Upper lobe of left lung (tissue), 6 donors: Measurements from ENCODE around the gene BBC3. TPM values are rescaled to one million over a fixed set of nuclear protein-coding genes. Genes with fewer than 3 reads are reported as not detected.

Experiments
- ATAC-seq, 2 donors: fragments of 200-7000 bp; cut with Tn5 transposase; one replicate each; pipeline ENCODE4 v1.9.1; 2022; ENCODE audit warnings: mild to moderate bottlenecking in 2 of 2, moderate library complexity in 2 of 2; ENCODE audit not compliant: low FRiP score in 2 of 2
- DNase-seq, 2 donors: peaks; one replicate each; pipeline ENCODE4 v3.0.0-alpha.2; 2019 to 2020
- H3K27ac ChIP-seq, 4 donors: fragments of 200-600 bp; sonication (generic); one replicate each; pipeline ENCODE4 v1.5.1; 2016 to 2019
- H3K27me3 ChIP-seq, 4 donors: fragments of 200-600 bp; sonication (generic); one replicate each; pipeline ENCODE4 v1.5.1; 2017 to 2019
- H3K36me3 ChIP-seq, 4 donors: fragments of 200-600 bp; sonication (generic); one replicate each; pipeline ENCODE4 v1.5.1; 2016 to 2019
- H3K4me1 ChIP-seq, 4 donors: fragments of 200-600 bp; sonication (generic); one replicate each; pipeline ENCODE4 v1.5.1; 2018 to 2019
- H3K4me3 ChIP-seq, 4 donors: fragments of 200-600 bp; sonication (generic); one replicate each; pipeline ENCODE4 v1.5.1; 2017 to 2019; ENCODE audit warnings: mild to moderate bottlenecking in 2 of 4, moderate library complexity in 1 of 4
- H3K9me3 ChIP-seq, 4 donors: fragments of 200-600 bp; sonication (generic); one replicate each; pipeline ENCODE4 v1.5.1; 2018 to 2019
- CTCF ChIP-seq, 6 experiments: fragments of 450-650 bp in 4 of 6; fragments of 200-600 bp in 2 of 6; sonication (generic) in 2 of 6; IDR thresholded peaks; one replicate each; pipeline ENCODE4 v1.5.1; 2016 to 2019; ENCODE audit warnings: antibody characterized with exemption in 6 of 6
- EP300 ChIP-seq, 4 donors: sonication (generic); formaldehyde crosslinking; IDR thresholded peaks; one replicate each; pipeline ENCODE4 v1.5.1; 2017; ENCODE audit warnings: antibody characterized with exemption in 4 of 4, control low read depth in 2 of 4
- POLR2A ChIP-seq, 4 donors: fragments of 450-650 bp; IDR thresholded peaks; one replicate each; pipeline ENCODE4 v1.5.1; 2016 to 2017; ENCODE audit warnings: antibody characterized with exemption in 4 of 4, mild to moderate bottlenecking in 2 of 4
- POLR2AphosphoS5 ChIP-seq, 2 donors: sonication (generic); formaldehyde crosslinking; IDR thresholded peaks; one replicate each; pipeline ENCODE4 v1.5.1; 2017; ENCODE audit warnings: antibody characterized with exemption in 2 of 2
- WGBS, 2 donors: methylation state at CpG; one replicate each; pipeline ENCODE4 v1.1.5; 2017 to 2018; 5-methylcytosine and 5-hydroxymethylcytosine counted together
- total RNA-seq, 6 donors: library from RNA; depleted of rRNA in 4 of 6; stranded (reverse); fragments of >200 nt in 4 of 6; gene quantifications; one replicate each; pipeline versions ENCODE4 v1.1.0 to v1.2.1, GENCODE V29; 2016 to 2021
- donor health status: DM: no; HTN: no; CAD: no; lungs with moderate emphysema.
- donor health status: DM: no; HTN: yes; CAD: no; lungs with severe emphysema.

Gene BBC3
- total RNA-seq, 6 donors from 2014 or later: 7.4 to 29.3 (median 15.9) TPM

DNA sequence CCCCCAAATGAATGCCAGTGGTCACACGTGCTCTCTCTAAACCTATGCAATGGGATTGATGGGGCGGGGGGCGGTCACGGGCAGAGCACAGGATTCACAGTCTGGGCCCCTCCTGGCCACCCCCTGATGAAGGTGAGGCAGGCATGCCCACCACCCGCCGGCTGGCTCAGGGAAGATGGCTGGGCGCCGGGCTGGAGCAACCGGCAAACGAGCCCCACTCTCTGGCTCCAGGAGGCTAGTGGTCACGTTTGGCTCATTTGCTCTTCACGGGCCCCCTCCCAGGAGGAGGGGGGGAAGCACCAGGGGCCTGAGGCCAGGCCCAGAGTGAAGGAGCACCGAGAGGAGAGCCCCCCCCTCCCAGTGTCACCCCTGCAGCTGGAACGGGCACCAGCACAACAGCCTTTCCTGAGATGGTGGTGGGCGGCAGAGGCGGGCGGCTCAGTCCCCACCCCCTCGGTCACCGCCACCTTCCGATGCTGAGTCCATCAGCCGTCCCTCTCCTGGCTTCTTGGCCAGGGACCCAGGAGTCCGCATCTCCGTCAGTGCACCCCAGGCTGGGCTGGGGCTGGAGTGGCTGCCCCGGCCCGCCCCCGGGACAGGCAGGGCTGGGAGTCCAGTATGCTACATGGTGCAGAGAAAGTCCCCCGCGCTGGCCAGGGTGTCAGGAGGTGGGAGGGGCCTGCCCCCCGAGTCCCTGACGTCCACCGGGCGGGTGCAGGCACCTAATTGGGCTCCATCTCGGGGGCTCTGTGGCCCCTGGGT lies 9.7 kb downstream of the BBC3 start:
- H3K9me3 ChIP-seq: no peaks in the 10 kb centered on the region
- H3K27ac ChIP-seq: no peak overlapping the region
- no peak for TF ChIP-seq POLR2AphosphoS5 (IDR thresholded peaks at IDR 0.05)
- TF ChIP-seq CTCF (IDR thresholded peaks at IDR 0.05): no peak
- TF ChIP-seq EP300 (IDR thresholded peaks at IDR 0.05): no peak
- no peak for TF ChIP-seq POLR2A (IDR thresholded peaks at IDR 0.05)
- DNase-seq (peak in 1 of 2 donors; percentile 61), ATAC-seq (no peak)
- no peak overlapping the region for H3K4me3 ChIP-seq
- H3K4me1 ChIP-seq: peaks cover 8 to 10% (median 9%) of the 10 kb centered on the region in 4 donors
- no peaks in the 10 kb centered on the region for H3K27me3 ChIP-seq
- H3K36me3 ChIP-seq: peaks cover 0 to 34% (median 22%) of the 10 kb centered on the region in 4 donors
- 90 to 100% methylated on average over 1 to 33 of the region's 33 CpGs for WGBS, 2 donors

DNA sequence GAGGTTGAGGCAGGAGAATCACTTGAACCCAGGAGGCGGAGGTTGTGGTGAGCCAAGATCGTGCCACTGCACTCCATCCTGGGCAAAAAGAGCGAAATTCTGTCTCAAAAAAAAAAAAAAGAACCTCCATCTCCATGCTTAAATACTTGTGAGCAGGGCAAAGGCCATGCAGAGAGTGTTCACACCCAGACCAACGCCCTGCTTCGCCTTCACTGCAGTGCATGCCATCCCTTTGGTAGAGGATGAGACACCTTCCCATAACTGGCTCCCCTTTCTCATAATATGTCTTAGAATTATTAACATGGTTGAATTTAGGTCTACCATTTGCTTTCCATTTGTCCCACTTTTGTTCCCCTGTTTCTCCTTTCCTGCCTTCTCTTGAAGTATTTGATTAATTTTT lies 15.4 kb downstream of the BBC3 start:
- H3K27ac ChIP-seq: no peak overlapping the region
- 94 to 98% methylated on average over 5 of the region's 5 CpGs for WGBS, 2 donors

GRCh38 chr19:47210689-47211316 lies 20.2 kb downstream of the BBC3 start:
- TF ChIP-seq EP300 (IDR thresholded peaks at IDR 0.05) (no peak), CTCF (IDR thresholded peaks at IDR 0.05) (peak; percentile 78 to 89 (median 86))
- ATAC-seq: peak; percentile 79 to 93
- Histone ChIP-seq H3K4me3 (no peak overlapping the region), H3K27ac (peak overlapping the region; percentile 53 to 75 (median 65)), H3K9me3 (no peaks in the 10 kb centered on the region), H3K27me3 (no peaks in the 10 kb centered on the region), H3K36me3 (peaks cover 11 to 37% (median 21%) of the 10 kb centered on the region in 4 donors), H3K4me1 (peaks cover 8 to 10% (median 8%) of the 10 kb centered on the region in 4 donors)
- WGBS, 2 donors: 33 to 40% methylated on average over 15 to 19 of the region's 19 CpGs
- DNase-seq: peak in 1 of 2 donors; percentile 77

More for the DNA sequence above, 15.4 kb downstream of the BBC3 start:
- H3K4me3 ChIP-seq: no peak overlapping the region
- no peak for ATAC-seq
- TF ChIP-seq EP300 (IDR thresholded peaks at IDR 0.05): no peak
- TF ChIP-seq CTCF (IDR thresholded peaks at IDR 0.05): no peak
- TF ChIP-seq POLR2AphosphoS5 (IDR thresholded peaks at IDR 0.05): no peak
- TF ChIP-seq POLR2A (IDR thresholded peaks at IDR 0.05): no peak
- H3K9me3 ChIP-seq: no peaks in the 10 kb centered on the region
- no peaks in the 10 kb centered on the region for H3K27me3 ChIP-seq
- H3K36me3 ChIP-seq: peaks cover 0 to 7% (median 2%) of the 10 kb centered on the region in 4 donors
- DNase-seq: no peak
- peaks cover 5 to 6% (median 6%) of the 10 kb centered on the region in 4 donors for H3K4me1 ChIP-seq

DNA sequence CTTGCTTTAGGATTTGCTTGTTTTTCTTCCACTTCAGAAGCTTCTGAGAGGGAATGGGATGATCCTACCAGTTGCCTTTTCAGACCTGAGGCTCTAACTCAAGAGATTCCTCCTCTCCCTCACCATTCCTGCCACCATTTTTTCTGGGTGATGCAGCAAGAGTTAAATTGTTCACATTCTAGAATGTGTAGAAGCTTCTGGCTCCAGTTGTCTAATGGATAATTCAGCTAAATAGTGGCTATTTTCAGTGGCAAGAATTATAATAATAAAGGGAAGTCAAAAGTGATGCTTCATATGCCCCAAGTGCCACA lies 20.9 kb downstream of the BBC3 start:
- TF ChIP-seq CTCF (IDR thresholded peaks at IDR 0.05) (no peak), POLR2AphosphoS5 (IDR thresholded peaks at IDR 0.05) (no peak), POLR2A (IDR thresholded peaks at IDR 0.05) (no peak), EP300 (IDR thresholded peaks at IDR 0.05) (no peak)
- Histone ChIP-seq H3K9me3 (no peaks in the 10 kb centered on the region), H3K4me1 (peaks cover 8 to 10% (median 8%) of the 10 kb centered on the region in 4 donors), H3K27ac (peak overlapping the region in 1 of 4 donors; percentile 75), H3K4me3 (no peak overlapping the region), H3K36me3 (peaks cover 11 to 44% (median 24%) of the 10 kb centered on the region in 4 donors), H3K27me3 (no peaks in the 10 kb centered on the region)
- DNase-seq (no peak), ATAC-seq (no peak)
